Endothelial cell (in vitro differentiated cells): ENCODE results near the gene ELK3. TPM values are rescaled to one million over a fixed set of nuclear protein-coding genes. Genes with fewer than 3 reads are reported as not detected.

Experiments
- DNase-seq: peaks from one replicate; pipeline ENCODE4 v3.0.0; 2021; ENCODE audit warnings: low spot score
- H3K27ac Mint-ChIP-seq: one replicate; pipeline ENCODE4 v1.8.0; 2021; ENCODE audit warnings: mixed read lengths, inconsistent platforms; ENCODE audit not compliant: unreplicated experiment
- H3K27me3 Mint-ChIP-seq: one replicate; pipeline ENCODE4 v1.8.0; 2021; ENCODE audit warnings: mild to moderate bottlenecking, moderate library complexity, mixed read lengths, inconsistent platforms; ENCODE audit not compliant: unreplicated experiment
- H3K36me3 Mint-ChIP-seq: one replicate; pipeline ENCODE4 v1.8.0; 2021; ENCODE audit warnings: mild to moderate bottlenecking, low read depth, mixed read lengths, inconsistent platforms; ENCODE audit not compliant: unreplicated experiment
- H3K4me1 Mint-ChIP-seq: one replicate; pipeline ENCODE4 v1.8.0; 2021; ENCODE audit warnings: mild to moderate bottlenecking, mixed read lengths, inconsistent platforms; ENCODE audit not compliant: unreplicated experiment
- H3K4me3 Mint-ChIP-seq: one replicate; pipeline ENCODE4 v1.8.0; 2021; ENCODE audit warnings: mild to moderate bottlenecking, mixed read lengths, inconsistent platforms; ENCODE audit not compliant: unreplicated experiment
- H3K9me3 Mint-ChIP-seq: one replicate; pipeline ENCODE4 v1.8.0; 2021; ENCODE audit warnings: mixed read lengths, inconsistent platforms; ENCODE audit not compliant: unreplicated experiment
- total RNA-seq: library from RNA; stranded (reverse); fragmentation: NEBNext Ultra II Directional; extraction: Animal tissue kit (Norgen Biotek cat#: 25700); gene quantifications from one replicate; pipeline ENCODE4 v1.2.1, GENCODE V29; 2021; ENCODE audit not compliant: unreplicated experiment
- TF ChIP-seq, protein P1 (sequence below): fragments of 200-600 bp; sonication (generic); IDR thresholded peaks from one replicate; pipeline ENCODE4 v1.5.0; 2021; ENCODE audit warnings: antibody characterized with exemption; ENCODE audit not compliant: unreplicated experiment

Gene ELK3
- total RNA-seq, 1 donor from 2014 or later = 294 TPM

GRCh38 chr12:96266238-96266637 lies 72.1 kb downstream of the ELK3 start:
- H3K4me1 Mint-ChIP-seq = peaks cover 20% of the 10 kb centered on the region
- peaks cover 39% of the 10 kb centered on the region for H3K27me3 Mint-ChIP-seq
- no peak overlapping the region for H3K4me3 Mint-ChIP-seq
- no peak overlapping the region for H3K27ac Mint-ChIP-seq
- H3K36me3 Mint-ChIP-seq = peaks cover 52% of the 10 kb centered on the region
- no peaks in the 10 kb centered on the region for H3K9me3 Mint-ChIP-seq
- no peak for DNase-seq
- TF ChIP-seq, protein P1, sequence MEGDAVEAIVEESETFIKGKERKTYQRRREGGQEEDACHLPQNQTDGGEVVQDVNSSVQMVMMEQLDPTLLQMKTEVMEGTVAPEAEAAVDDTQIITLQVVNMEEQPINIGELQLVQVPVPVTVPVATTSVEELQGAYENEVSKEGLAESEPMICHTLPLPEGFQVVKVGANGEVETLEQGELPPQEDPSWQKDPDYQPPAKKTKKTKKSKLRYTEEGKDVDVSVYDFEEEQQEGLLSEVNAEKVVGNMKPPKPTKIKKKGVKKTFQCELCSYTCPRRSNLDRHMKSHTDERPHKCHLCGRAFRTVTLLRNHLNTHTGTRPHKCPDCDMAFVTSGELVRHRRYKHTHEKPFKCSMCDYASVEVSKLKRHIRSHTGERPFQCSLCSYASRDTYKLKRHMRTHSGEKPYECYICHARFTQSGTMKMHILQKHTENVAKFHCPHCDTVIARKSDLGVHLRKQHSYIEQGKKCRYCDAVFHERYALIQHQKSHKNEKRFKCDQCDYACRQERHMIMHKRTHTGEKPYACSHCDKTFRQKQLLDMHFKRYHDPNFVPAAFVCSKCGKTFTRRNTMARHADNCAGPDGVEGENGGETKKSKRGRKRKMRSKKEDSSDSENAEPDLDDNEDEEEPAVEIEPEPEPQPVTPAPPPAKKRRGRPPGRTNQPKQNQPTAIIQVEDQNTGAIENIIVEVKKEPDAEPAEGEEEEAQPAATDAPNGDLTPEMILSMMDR = no peak

GRCh38 chr12:96271469-96272199 lies 77.5 kb downstream of the ELK3 start:
- Mint-ChIP-seq H3K36me3 (peaks cover 39% of the 10 kb centered on the region), H3K27me3 (peaks cover 34% of the 10 kb centered on the region), H3K4me1 (peaks cover 11% of the 10 kb centered on the region), H3K9me3 (no peaks in the 10 kb centered on the region), H3K27ac (peak overlapping the region; percentile 81), H3K4me3 (peak overlapping the region; percentile 33)
- DNase-seq = no peak
- TF ChIP-seq, protein P1 = no peak

- TF ChIP-seq, protein P1 = no peak
- peaks cover 11% of the 10 kb centered on the region for H3K4me1 Mint-ChIP-seq
- peaks cover 24% of the 10 kb centered on the region for H3K27me3 Mint-ChIP-seq
- DNase-seq = no peak
- H3K4me3 Mint-ChIP-seq = no peak overlapping the region
- peak overlapping the region; percentile 13 for H3K27ac Mint-ChIP-seq
- no peaks in the 10 kb centered on the region for H3K9me3 Mint-ChIP-seq
- peaks cover 30% of the 10 kb centered on the region for H3K36me3 Mint-ChIP-seq
Observed at GRCh38 chr12:96274331-96274730, 80.2 kb downstream of the ELK3 start.

DNA sequence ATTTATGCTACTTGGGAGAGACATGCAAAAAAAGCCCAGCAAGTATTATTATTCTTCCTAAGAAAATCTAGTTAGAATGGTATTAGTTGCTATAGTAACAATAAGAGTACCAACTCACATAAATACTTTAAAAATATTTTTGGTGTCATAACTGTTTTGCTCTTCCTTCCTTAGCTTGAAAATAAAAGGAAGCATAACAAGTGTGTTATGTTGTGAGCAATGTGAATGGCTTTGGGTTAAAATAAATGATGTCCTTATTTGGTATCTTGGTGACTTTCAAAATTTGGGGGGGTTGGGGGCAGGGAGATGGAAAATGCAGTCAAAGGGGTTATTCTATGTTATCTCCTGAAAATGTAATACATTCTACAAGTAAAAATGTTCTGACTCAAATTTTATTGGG lies 91.0 kb downstream of the ELK3 start:
- H3K27me3 Mint-ChIP-seq = peaks cover 2% of the 10 kb centered on the region
- peak overlapping the region; percentile 11 for H3K27ac Mint-ChIP-seq
- TF ChIP-seq, protein P1 = no peak
- no peak for DNase-seq
- no peaks in the 10 kb centered on the region for H3K4me1 Mint-ChIP-seq
- no peaks in the 10 kb centered on the region for H3K9me3 Mint-ChIP-seq
- peak overlapping the region; percentile 45 for H3K4me3 Mint-ChIP-seq
- H3K36me3 Mint-ChIP-seq = peaks cover 66% of the 10 kb centered on the region

DNA sequence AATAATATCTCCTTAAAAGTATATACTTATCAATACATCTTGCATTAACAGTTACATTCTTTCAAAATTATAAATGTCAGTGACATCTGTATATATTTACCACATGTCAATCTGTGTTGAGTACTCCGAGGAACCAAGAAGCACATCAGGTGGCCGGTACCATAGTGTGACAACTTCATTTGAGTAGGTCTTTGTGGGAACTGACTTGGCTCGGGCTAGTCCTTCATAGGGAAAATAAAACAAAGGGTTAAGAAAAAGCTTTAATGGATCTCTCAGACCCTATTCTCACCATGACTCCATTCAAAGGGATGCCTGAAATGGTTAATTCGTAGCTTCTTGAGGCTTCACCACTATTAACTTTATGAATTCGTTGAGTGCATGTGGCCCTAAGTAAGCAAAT lies 94.9 kb downstream of the ELK3 start:
- Mint-ChIP-seq H3K36me3 (peaks cover 52% of the 10 kb centered on the region), H3K27ac (no peak overlapping the region), H3K4me3 (peak overlapping the region; percentile 47), H3K9me3 (no peaks in the 10 kb centered on the region), H3K4me1 (no peaks in the 10 kb centered on the region), H3K27me3 (peaks cover 2% of the 10 kb centered on the region)
- DNase-seq = no peak
- TF ChIP-seq, protein P1 = no peak
